NOMO-1 treated with DMSO at 0.1 percent for 48 hours (cell line): ENCODE data around the gene AFG3L2.
A peak's percentile ranks its signal among the peaks of the same experiment; 100 is the strongest.
"Not testable (repeated sequence)": the region's sequence is repeated elsewhere in the genome, so short reads cannot be mapped to it uniquely, and the experiment has no call there.

Source experiments
- DNase-seq: peaks from one replicate; lab custom pipeline; 2025; ENCODE audit not compliant: unreplicated experiment; lab: John Stamatoyannopoulos, UW

The AFG3L2 gene

GRCh38 chr18:12397793-12398192, 20.8 kb upstream of the AFG3L2 start:
- no peak for DNase-seq

DNA sequence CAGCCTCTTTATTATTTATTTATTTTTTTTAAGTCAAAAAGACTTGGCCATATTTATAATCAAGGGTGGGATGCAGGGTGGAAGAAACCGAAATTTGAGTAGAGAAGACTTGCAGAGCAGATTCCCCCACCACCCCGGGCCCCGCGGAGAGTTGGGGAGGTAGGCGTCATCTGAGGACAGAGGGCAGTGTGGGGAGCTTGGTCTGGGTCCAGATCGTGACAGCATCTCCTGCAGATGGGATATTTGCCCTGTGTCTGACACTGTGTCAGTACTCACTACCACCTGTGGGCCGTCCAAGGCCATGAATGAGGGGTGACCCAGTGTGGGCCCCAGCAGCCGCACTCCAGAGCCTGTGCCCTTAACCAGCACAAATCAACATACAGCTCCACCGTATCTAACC, 20.2 kb upstream of the AFG3L2 start:
- DNase-seq = no peak

DNA sequence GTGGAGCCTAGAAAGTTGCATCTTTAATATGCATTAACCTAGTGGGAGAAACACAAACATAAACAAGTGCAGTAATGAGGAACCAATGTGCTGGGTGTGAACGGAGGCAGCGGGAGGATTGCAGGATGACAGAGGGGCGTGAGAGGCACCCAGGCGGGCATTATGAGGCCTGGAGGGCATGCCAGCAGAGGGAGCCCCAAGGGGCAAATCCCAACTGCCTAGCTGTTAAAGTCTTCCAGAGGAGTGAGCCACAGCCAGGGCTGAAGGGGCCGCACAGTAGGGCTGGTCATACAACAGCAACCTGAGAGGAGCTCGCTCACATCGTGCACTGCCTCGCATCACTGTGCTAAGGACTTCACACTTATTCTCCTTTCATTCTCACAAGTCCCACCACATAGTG, 17.4 kb upstream of the AFG3L2 start:
- DNase-seq = no peak

GRCh38 chr18:12393998-12394397, 17.0 kb upstream of the AFG3L2 start:
- DNase-seq = no peak

DNA sequence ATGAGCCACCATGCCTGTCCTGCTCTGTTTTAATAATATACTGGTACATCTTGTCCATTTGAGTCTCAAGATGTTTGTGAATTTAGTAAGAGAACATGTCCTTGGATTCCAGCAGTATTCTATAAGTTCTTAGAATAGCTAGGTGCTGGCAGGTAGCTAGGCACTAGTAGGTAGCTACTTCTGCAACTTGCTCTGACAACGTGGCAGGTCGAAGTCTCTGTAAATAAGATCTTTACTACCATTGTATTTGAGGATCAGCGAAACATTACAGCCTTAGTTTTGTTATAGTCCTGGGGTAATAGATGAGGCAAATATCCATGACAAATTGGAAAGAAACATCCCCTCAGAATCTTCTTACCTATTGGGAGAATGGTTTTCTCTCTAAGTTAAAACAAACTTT, 16.5 kb upstream of the AFG3L2 start:
- no peak for DNase-seq

DNA sequence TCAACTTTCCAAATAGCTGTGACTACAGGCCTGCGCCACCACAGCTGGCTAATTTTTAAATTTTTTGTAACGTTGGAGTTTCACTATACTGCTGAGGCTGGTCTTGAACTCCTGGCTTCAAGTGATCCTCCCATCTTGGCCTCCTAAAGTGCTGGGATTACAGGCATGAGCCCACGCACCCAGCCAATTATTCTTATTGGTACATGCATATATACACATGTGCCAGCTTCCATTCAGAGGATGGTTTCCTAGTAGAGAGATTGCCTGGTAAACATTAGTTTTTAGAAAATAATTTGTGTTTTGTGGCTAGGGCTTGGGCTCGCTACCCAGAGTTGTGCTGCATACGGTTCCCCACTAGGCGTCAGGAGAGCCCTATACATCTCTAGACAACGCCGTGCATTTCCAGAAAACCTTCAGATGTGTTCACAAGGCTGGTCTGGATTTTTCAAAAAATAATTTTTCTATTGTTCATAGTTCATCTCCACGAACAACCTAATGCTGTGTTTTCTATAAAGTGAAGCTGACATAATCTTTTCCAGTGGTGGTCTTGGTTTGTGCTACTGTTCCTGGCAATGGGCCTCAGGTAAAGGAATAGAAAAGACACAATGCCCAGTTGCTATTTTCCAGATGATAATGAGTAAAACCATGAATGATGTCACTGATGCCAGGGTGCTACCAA, 14.6 kb upstream of the AFG3L2 start:
- peak; percentile 46 for DNase-seq

- DNase-seq = no peak
Observed at GRCh38 chr18:12388442-12388841, 11.4 kb upstream of the AFG3L2 start.

DNA sequence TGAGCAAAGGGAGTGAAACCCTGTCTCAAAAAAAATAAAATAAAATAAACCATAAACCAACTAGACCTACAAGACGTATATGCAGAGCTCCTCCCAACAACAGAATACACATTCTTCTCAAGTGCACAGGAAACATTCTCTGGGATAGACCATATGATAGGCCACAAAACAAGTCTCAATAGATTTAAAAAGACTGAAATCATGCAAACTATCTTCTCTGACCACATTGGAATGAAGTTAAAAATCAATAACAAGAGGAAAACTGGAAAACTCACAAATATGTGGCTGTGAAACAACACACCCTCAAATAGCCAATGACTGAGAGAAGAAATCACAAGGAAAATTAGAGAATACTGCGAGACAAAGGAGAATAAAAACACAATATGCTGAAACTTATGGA, 7.2 kb upstream of the AFG3L2 start:
- DNase-seq = no peak

GRCh38 chr18:12383759-12384158, 6.7 kb upstream of the AFG3L2 start:
- not testable (repeated sequence) for DNase-seq

GRCh38 chr18:12382221-12382814, 5.3 kb upstream of the AFG3L2 start:
- not testable (repeated sequence) for DNase-seq

GRCh38 chr18:12378198-12378558, 1.2 kb upstream of the AFG3L2 start:
- DNase-seq = not testable (repeated sequence)

GRCh38 chr18:12377556-12378197, 650 bp upstream of the AFG3L2 start:
- DNase-seq = peak; percentile 100

GRCh38 chr18:12376034-12376753, 833 bp downstream of the AFG3L2 start:
- peak; percentile 3 for DNase-seq

- no peak for DNase-seq
Observed at GRCh38 chr18:12374401-12374800, 2.6 kb downstream of the AFG3L2 start.

DNA sequence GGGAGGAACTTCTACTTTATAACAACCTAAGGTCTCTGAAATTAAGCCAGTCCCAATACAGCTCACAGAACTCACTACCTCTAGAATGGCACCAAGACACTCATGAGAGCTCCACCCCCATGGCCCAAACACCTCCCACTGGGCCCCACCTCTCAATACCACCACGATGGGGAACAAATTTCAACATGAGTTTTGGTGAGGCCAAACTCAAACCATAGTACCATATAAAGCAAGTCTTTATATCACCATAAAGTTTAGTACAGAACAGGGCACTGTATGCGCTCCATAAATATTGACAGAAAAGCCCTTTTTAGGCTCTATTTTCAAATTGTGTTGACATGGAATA, 3.3 kb downstream of the AFG3L2 start:
- no peak for DNase-seq

GRCh38 chr18:12373116-12373770, 3.8 kb downstream of the AFG3L2 start:
- DNase-seq = no peak

- DNase-seq = no peak
Observed at GRCh38 chr18:12372406-12372805, 4.6 kb downstream of the AFG3L2 start.

DNA sequence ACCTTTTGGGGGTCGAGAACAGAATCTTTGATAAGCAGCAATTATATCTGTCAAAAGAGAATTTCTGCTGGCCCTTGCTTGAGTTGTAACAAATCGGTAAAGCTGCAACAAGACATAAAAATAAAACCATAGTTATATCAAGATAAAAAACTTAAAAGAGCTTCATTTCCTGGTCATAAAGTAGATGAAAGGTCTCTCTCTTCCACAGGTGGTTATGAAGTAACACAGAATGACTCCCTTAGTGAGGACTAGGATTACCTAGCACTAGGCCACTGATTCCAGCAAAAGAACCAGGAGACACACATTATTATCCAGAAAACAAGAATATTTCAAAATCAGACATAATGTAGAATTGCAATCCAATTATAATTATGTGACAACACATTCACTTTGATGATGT, 5.4 kb downstream of the AFG3L2 start:
- no peak for DNase-seq

DNA sequence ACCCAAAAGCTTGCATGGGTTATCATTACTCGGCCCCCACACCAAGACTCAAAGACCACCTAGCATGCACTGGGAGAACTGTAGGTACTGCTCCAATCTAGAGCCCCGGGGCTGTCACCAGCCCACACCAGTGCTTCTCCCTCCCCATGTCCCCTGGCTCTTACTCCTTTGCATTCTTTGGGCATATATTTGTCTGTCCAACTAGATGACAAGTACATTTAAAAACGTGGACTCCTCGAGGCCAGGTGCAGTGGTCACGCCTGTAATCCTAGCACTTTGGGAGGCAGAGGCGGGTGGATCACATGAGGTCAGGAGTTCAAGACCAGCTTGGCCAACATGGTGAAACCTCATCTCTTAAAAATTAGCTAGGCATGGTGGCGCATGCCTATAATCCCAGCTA, 7.8 kb downstream of the AFG3L2 start:
- no peak for DNase-seq

DNA sequence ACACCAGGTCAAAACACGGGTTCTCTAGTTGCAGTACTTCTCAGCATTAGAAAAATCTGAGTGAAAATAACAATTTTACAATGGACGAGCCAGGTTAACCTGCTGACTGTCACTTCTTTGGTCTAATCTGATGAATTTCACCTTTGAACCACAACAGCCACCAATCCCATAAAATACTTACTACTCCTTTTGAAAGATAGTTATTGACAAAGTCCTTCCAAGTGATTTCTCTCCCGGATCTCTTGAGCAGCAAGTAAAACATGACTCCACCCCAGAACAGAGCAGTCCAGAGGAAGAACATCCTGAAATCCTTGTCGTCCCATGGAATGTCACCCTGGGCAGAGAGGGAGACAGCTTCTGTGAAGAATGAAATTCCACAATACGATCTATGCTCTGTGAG, 10.2 kb downstream of the AFG3L2 start:
- DNase-seq = no peak

DNA sequence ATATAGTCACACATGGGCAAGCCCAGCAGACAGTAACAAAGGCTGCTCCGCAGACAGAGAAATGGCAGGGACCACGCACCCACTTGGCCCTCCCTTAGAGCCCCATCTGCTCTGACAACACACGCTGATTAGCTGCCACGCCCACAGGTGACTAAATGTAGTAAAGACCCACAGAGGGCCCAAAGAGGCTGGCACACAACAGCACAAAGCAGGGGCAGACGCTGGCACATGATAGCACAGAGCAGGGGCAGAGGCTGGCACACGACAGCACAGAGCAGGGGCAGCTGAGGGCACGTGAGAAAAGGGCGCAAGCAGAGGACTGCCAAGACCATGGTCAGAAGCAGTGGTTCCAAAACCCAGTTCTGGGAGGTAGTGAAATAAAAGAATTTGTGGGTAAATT, 10.6 kb downstream of the AFG3L2 start:
- no peak for DNase-seq
